DND-41 (cell line): ENCODE results near the gene KLF6.
A peak's percentile ranks its signal among the peaks of the same experiment; 100 is the strongest.

Experiments
- ATAC-seq: fragments of 200-7000 bp; cut with Tn5 transposase; 3 replicates; pipeline ENCODE4 v1.9.1; 2021; ENCODE audit warnings: low read depth; ENCODE audit not compliant: insufficient read depth
- DNase-seq: peaks from one replicate; pipeline ENCODE4 v3.0.0-alpha.2; 2020
- H2AFZ ChIP-seq: 2 replicates; pipeline ENCODE4 v1.6.0; 2012; ENCODE audit warnings: low read depth, low read length
- H3K27ac ChIP-seq: 2 replicates; pipeline ENCODE4 v1.5.1; 2012; ENCODE audit warnings: low read length, inconsistent platforms
- H3K27me3 ChIP-seq: fragments of 200-600 bp; sonication (generic); 2 replicates; pipeline ENCODE4 v1.6.0; 2012; ENCODE audit warnings: low read length, mild to moderate bottlenecking, inconsistent platforms; ENCODE audit not compliant: insufficient read depth, poor library complexity
- H3K36me3 ChIP-seq: 2 replicates; pipeline ENCODE4 v1.5.1; 2012; ENCODE audit warnings: low read length, inconsistent platforms; ENCODE audit not compliant: insufficient read depth
- H3K4me1 ChIP-seq: 2 replicates; pipeline ENCODE4 v1.5.1; 2012; ENCODE audit warnings: mild to moderate bottlenecking, low read length; ENCODE audit not compliant: insufficient read depth
- H3K4me2 ChIP-seq: 2 replicates; pipeline ENCODE4 v1.6.0; 2012; ENCODE audit warnings: mild to moderate bottlenecking, moderate library complexity, low read length, inconsistent platforms; ENCODE audit not compliant: insufficient read depth
- H3K4me3 ChIP-seq, 2 experiments: fragments of 200-600 bp in 1 of 2; shearing (Covaris generic) in 1 of 2; 2 replicates each; pipeline ENCODE4 v1.5.1; 2012 to 2016; ENCODE audit warnings: inconsistent platforms in 2 of 2, low read length in 2 of 2, mild to moderate bottlenecking in 2 of 2, low read depth in 1 of 2, moderate library complexity in 1 of 2
- H3K79me2 ChIP-seq: 2 replicates; pipeline ENCODE4 v1.6.0; 2012; ENCODE audit warnings: low read length, inconsistent platforms; ENCODE audit not compliant: insufficient read depth
- H3K9ac ChIP-seq: 2 replicates; pipeline ENCODE4 v1.6.0; 2012; ENCODE audit warnings: low read depth, mild to moderate bottlenecking, inconsistent platforms, low read length, moderate library complexity
- H3K9me3 ChIP-seq: 2 replicates; pipeline ENCODE4 v1.5.1; 2012; ENCODE audit warnings: low read length, moderate library complexity, mild to moderate bottlenecking, inconsistent platforms; ENCODE audit not compliant: insufficient read depth, severe bottlenecking
- H4K20me1 ChIP-seq: 2 replicates; pipeline ENCODE4 v1.6.0; 2012; ENCODE audit warnings: low read length; ENCODE audit not compliant: insufficient read depth
- EZH2 ChIP-seq: IDR thresholded peaks from 3 replicates; pipeline ENCODE4 v1.6.1; 2012; ENCODE audit warnings: borderline replicate concordance, low read depth, mild to moderate bottlenecking, moderate library complexity, low read length, inconsistent platforms; ENCODE audit not compliant: severe bottlenecking
- TF ChIP-seq, protein P1 (sequence below): IDR thresholded peaks from 2 replicates; pipeline ENCODE4 v1.5.1; 2012; ENCODE audit warnings: borderline replicate concordance, low read length, moderate library complexity, mild to moderate bottlenecking; ENCODE audit not compliant: poor library complexity, severe bottlenecking; ENCODE audit errors: extremely low read depth

Gene KLF6

DNA sequence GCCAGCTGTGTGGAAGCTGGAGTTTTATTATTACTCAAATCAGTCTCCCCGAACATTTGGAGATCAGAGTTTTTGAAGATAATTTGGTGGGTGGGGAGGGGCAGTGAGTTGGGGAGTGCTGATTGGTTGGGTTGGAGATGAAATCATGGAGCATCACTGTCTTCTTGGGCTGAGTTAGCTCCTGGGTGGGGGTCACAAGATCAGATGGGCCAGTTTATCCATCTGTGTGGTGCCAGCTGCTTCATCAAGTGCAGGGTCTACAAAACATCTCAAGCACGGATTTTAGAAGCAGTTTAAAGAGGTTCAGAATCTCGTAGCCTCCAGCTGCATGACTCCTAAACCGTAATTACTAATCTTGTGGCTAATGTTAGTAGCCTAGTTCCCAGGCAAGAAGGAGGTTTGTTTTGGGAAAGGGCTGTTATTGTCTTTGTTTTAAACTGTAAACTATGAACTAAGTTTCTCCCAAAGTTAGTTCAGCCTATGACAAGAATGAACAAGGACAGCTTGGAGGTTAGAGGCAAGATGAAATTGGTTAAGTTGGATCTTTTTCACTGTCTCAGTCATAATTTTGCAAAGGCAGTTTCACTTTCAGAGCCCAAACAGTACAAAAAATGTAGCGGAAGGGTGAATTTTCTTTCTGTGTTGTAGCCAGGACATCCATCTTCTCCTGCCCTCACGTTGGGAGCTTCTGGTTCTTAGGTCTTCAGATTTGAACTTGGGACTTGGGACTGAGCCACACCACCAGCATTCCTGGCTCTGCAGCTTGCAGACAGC, 43.1 kb downstream of the KLF6 start:
- ATAC-seq (no peak), DNase-seq (no peak)
- H3K36me3 ChIP-seq = no peaks in the 10 kb centered on the region
- no peaks in the 10 kb centered on the region for H4K20me1 ChIP-seq
- H3K27ac ChIP-seq = no peak overlapping the region
- peaks cover 17% of the 10 kb centered on the region for H3K4me1 ChIP-seq
- H3K9me3 ChIP-seq = no peaks in the 10 kb centered on the region
- no peak overlapping the region for H2AFZ ChIP-seq
- no peak overlapping the region for H3K4me2 ChIP-seq
- H3K79me2 ChIP-seq = no peaks in the 10 kb centered on the region
- no peaks in the 10 kb centered on the region for H3K27me3 ChIP-seq
- TF ChIP-seq, protein P1, sequence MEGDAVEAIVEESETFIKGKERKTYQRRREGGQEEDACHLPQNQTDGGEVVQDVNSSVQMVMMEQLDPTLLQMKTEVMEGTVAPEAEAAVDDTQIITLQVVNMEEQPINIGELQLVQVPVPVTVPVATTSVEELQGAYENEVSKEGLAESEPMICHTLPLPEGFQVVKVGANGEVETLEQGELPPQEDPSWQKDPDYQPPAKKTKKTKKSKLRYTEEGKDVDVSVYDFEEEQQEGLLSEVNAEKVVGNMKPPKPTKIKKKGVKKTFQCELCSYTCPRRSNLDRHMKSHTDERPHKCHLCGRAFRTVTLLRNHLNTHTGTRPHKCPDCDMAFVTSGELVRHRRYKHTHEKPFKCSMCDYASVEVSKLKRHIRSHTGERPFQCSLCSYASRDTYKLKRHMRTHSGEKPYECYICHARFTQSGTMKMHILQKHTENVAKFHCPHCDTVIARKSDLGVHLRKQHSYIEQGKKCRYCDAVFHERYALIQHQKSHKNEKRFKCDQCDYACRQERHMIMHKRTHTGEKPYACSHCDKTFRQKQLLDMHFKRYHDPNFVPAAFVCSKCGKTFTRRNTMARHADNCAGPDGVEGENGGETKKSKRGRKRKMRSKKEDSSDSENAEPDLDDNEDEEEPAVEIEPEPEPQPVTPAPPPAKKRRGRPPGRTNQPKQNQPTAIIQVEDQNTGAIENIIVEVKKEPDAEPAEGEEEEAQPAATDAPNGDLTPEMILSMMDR = no peak
- no peak for TF ChIP-seq EZH2
- H3K4me3 ChIP-seq = no peak overlapping the region
- no peak overlapping the region for H3K9ac ChIP-seq

DNA sequence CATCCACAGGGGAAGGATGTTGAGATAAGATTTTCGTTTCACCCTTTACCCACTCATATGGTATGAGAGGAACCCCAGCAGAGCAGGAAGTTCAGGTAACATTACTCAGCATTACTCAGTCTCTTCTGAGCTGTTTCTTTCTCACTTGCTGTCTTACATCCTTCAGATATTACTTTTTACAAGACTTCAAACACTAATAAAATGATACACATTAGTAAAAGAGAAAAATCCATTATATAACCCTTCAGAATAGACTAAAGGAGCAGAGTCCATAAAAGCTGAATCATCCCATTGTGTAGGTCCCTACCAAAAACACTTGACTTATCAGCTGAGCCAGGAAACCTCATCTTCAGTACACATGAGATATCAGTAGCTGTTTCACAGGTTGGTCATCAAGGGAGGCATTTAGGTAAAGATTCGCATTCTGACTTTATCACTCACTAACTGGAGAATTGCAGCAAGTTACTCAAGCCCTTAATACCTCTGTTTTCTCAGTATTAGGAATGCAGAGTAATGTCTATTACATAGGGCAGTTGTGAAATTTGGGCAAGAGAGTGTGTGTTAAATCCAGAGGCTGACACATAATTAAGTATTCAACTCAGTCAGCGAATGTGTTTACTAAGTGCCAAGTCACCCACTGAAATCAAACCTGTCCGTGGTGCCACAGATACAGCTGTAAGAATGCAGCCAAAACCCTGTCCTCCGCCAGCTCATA, 44.7 kb downstream of the KLF6 start:
- no peak for DNase-seq
- no peaks in the 10 kb centered on the region for H4K20me1 ChIP-seq
- H3K27me3 ChIP-seq = no peaks in the 10 kb centered on the region
- no peaks in the 10 kb centered on the region for H3K36me3 ChIP-seq
- H2AFZ ChIP-seq = no peak overlapping the region
- no peak overlapping the region for H3K4me3 ChIP-seq
- H3K4me2 ChIP-seq = no peak overlapping the region
- peak; percentile 61; the same call in 2 of the 3 replicates for ATAC-seq
- no peaks in the 10 kb centered on the region for H3K79me2 ChIP-seq
- no peak overlapping the region for H3K27ac ChIP-seq
- H3K9ac ChIP-seq = no peak overlapping the region
- TF ChIP-seq, protein P1 = no peak
- no peak for TF ChIP-seq EZH2
- peaks cover 10% of the 10 kb centered on the region for H3K4me1 ChIP-seq
- H3K9me3 ChIP-seq = no peaks in the 10 kb centered on the region

DNA sequence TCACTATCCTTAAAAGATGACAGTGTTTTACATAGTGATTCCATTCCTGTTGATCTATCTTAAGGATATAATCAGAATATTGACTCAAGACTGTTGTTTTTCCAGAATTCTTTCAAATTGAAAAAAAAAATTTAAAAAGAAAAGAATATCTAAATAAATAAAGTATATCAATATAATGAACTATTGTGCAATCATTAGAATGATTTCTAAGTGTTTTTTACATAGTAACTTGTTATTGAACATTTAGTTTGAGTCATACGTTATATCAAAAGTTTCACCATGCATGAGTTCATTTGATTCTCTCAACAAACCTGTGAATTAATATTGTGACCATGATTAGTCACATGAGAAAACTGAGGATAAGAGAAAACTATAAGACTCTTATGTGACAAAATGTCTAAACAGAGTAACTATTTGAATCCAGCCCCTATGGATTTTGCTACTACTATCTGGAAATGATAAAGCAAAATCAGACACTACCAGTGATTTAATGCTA, 46.1 kb downstream of the KLF6 start:
- no peaks in the 10 kb centered on the region for H3K79me2 ChIP-seq
- no peaks in the 10 kb centered on the region for H4K20me1 ChIP-seq
- DNase-seq (no peak), ATAC-seq (no peak)
- no peak overlapping the region for H3K4me3 ChIP-seq
- H3K4me2 ChIP-seq = no peak overlapping the region
- H3K27me3 ChIP-seq = no peaks in the 10 kb centered on the region
- H3K36me3 ChIP-seq = no peaks in the 10 kb centered on the region
- H3K27ac ChIP-seq = no peak overlapping the region
- H3K9ac ChIP-seq = no peak overlapping the region
- H3K9me3 ChIP-seq = no peaks in the 10 kb centered on the region
- no peak for TF ChIP-seq EZH2
- TF ChIP-seq, protein P1 = no peak
- H2AFZ ChIP-seq = no peak overlapping the region
- peaks cover 6% of the 10 kb centered on the region; the same call in 1 of the 2 replicates for H3K4me1 ChIP-seq
